Suprapubic skin (tissue), 4 donors: Measurements from ENCODE around the gene GRIK4. TPM values are rescaled to one million over a fixed set of nuclear protein-coding genes. Genes with fewer than 3 reads are reported as not detected.
A peak's percentile ranks its signal among the peaks of the same experiment; 100 is the strongest.

Experiments used
- DNase-seq, 2 donors: peaks; one replicate each; pipeline ENCODE4 v3.0.0-alpha.2; 2019; ENCODE audit warnings: low spot score in 2 of 2
- H3K27ac ChIP-seq: fragments of 200-600 bp; sonication (generic); one replicate; pipeline ENCODE4 v1.5.1; 2019
- H3K27me3 ChIP-seq: fragments of 200-600 bp; sonication (generic); one replicate; pipeline ENCODE4 v1.5.1; 2019
- H3K36me3 ChIP-seq: fragments of 200-600 bp; sonication (generic); one replicate; pipeline ENCODE4 v1.5.1; 2019
- H3K4me1 ChIP-seq: fragments of 200-600 bp; sonication (generic); one replicate; pipeline ENCODE4 v1.5.1; 2019
- H3K4me3 ChIP-seq: fragments of 200-600 bp; sonication (generic); one replicate; pipeline ENCODE4 v1.5.1; 2019; ENCODE audit warnings: mild to moderate bottlenecking
- H3K9me3 ChIP-seq: fragments of 200-600 bp; sonication (generic); one replicate; pipeline ENCODE4 v1.5.1; 2019
- CTCF ChIP-seq, 2 donors: fragments of 200-600 bp in 1 of 2; fragments of 450-650 bp in 1 of 2; sonication (generic) in 1 of 2; IDR thresholded peaks; one replicate each; pipeline ENCODE4 v1.5.1; 2016 to 2019; ENCODE audit warnings: antibody characterized with exemption in 2 of 2, mild to moderate bottlenecking in 1 of 2, moderate library complexity in 1 of 2
- EP300 ChIP-seq: sonication (generic); formaldehyde crosslinking; IDR thresholded peaks from one replicate; pipeline ENCODE4 v1.6.1; 2017; ENCODE audit warnings: antibody characterized with exemption
- POLR2A ChIP-seq, 2 donors: fragments of 450-650 bp; IDR thresholded peaks; one replicate each; pipeline ENCODE4 v1.6.1; 2017; ENCODE audit warnings: antibody characterized with exemption in 2 of 2, mild to moderate bottlenecking in 2 of 2, moderate library complexity in 2 of 2
- POLR2AphosphoS5 ChIP-seq, 3 donors: sonication (generic); formaldehyde crosslinking; IDR thresholded peaks; one replicate each; pipeline ENCODE4 v1.6.1; 2017; ENCODE audit warnings: antibody characterized with exemption in 3 of 3
- WGBS: methylation state at CpG from one replicate; pipeline ENCODE4 v1.1.5; 2018; 5-methylcytosine and 5-hydroxymethylcytosine counted together
- total RNA-seq, 4 donors: library from RNA; depleted of rRNA; stranded (reverse); fragments of >200 nt; gene quantifications; one replicate each; pipeline ENCODE4 v1.1.0, GENCODE V29; 2016

GRIK4 gene
- total RNA-seq, 4 donors from 2014 or later: 0.24 TPM; not detected in 3

- 86% methylated on average over 11 of the region's 11 CpGs for WGBS
- H3K27ac ChIP-seq: no peak overlapping the region
Observed at GRCh38 chr11:120795185-120795584, 283.6 kb downstream of the GRIK4 start.

GRCh38 chr11:120797143-120797542, 285.6 kb downstream of the GRIK4 start:
- no peaks in the 10 kb centered on the region for H3K9me3 ChIP-seq
- H3K4me1 ChIP-seq: no peaks in the 10 kb centered on the region
- H3K36me3 ChIP-seq: no peaks in the 10 kb centered on the region
- DNase-seq: no peak
- H3K27me3 ChIP-seq: peaks cover 38% of the 10 kb centered on the region
- WGBS: 50% methylated on average over 1 of the region's 9 CpGs
- no peak overlapping the region for H3K4me3 ChIP-seq
- TF ChIP-seq POLR2AphosphoS5 (IDR thresholded peaks at IDR 0.05) (no peak), CTCF (IDR thresholded peaks at IDR 0.05) (no peak), EP300 (no peak), POLR2A (IDR thresholded peaks at IDR 0.05) (no peak)
- H3K27ac ChIP-seq: no peak overlapping the region

More at GRCh38 chr11:120795185-120795584, 283.6 kb downstream of the GRIK4 start:
- no peaks in the 10 kb centered on the region for H3K4me1 ChIP-seq
- H3K9me3 ChIP-seq: no peaks in the 10 kb centered on the region
- no peak for DNase-seq
- H3K4me3 ChIP-seq: no peak overlapping the region
- no peaks in the 10 kb centered on the region for H3K36me3 ChIP-seq
- TF ChIP-seq EP300: no peak
- TF ChIP-seq POLR2A (IDR thresholded peaks at IDR 0.05): no peak
- TF ChIP-seq POLR2AphosphoS5 (IDR thresholded peaks at IDR 0.05): no peak
- TF ChIP-seq CTCF (IDR thresholded peaks at IDR 0.05): no peak
- peaks cover 50% of the 10 kb centered on the region for H3K27me3 ChIP-seq

- Histone ChIP-seq H3K9me3 (no peaks in the 10 kb centered on the region), H3K27me3 (peaks cover 29% of the 10 kb centered on the region), H3K27ac (no peak overlapping the region), H3K4me3 (no peak overlapping the region), H3K36me3 (no peaks in the 10 kb centered on the region), H3K4me1 (no peaks in the 10 kb centered on the region)
- TF ChIP-seq POLR2A (IDR thresholded peaks at IDR 0.05): no peak
- no peak for TF ChIP-seq POLR2AphosphoS5 (IDR thresholded peaks at IDR 0.05)
- TF ChIP-seq EP300: no peak
- no peak for TF ChIP-seq CTCF (IDR thresholded peaks at IDR 0.05)
- no peak for DNase-seq
- 77% methylated on average over 3 of the region's 3 CpGs for WGBS
Observed at GRCh38 chr11:120798854-120799253, 287.3 kb downstream of the GRIK4 start.

- Histone ChIP-seq H3K27me3 (peaks cover 17% of the 10 kb centered on the region), H3K4me1 (no peaks in the 10 kb centered on the region), H3K36me3 (no peaks in the 10 kb centered on the region), H3K4me3 (no peak overlapping the region), H3K9me3 (no peaks in the 10 kb centered on the region), H3K27ac (no peak overlapping the region)
- no peak for TF ChIP-seq EP300
- TF ChIP-seq CTCF (IDR thresholded peaks at IDR 0.05): no peak
- TF ChIP-seq POLR2A (IDR thresholded peaks at IDR 0.05): no peak
- no peak for TF ChIP-seq POLR2AphosphoS5 (IDR thresholded peaks at IDR 0.05)
- WGBS: 82% methylated on average over 7 of the region's 7 CpGs
- DNase-seq: no peak
Observed at GRCh38 chr11:120800206-120800605, 288.7 kb downstream of the GRIK4 start.

- TF ChIP-seq EP300: no peak
- no peak for TF ChIP-seq POLR2AphosphoS5 (IDR thresholded peaks at IDR 0.05)
- peak; percentile 64 to 92 for TF ChIP-seq CTCF (IDR thresholded peaks at IDR 0.05)
- no peak for TF ChIP-seq POLR2A (IDR thresholded peaks at IDR 0.05)
- H3K27me3 ChIP-seq: peaks cover 12% of the 10 kb centered on the region
- WGBS: 36% methylated on average over 6 of the region's 9 CpGs
- peak in 1 of 2 donors; percentile 70 for DNase-seq
- no peaks in the 10 kb centered on the region for H3K36me3 ChIP-seq
- no peaks in the 10 kb centered on the region for H3K4me1 ChIP-seq
- H3K27ac ChIP-seq: no peak overlapping the region
- H3K4me3 ChIP-seq: no peak overlapping the region
- H3K9me3 ChIP-seq: no peaks in the 10 kb centered on the region
Observed at GRCh38 chr11:120801801-120802689, 290.5 kb downstream of the GRIK4 start.
